Spleen (tissue), 11 donors: ENCODE data around the gene SURF1. TPM values are rescaled to one million over a fixed set of nuclear protein-coding genes. Genes with fewer than 3 reads are reported as not detected.

Experiments used
- DNase-seq: peaks from one replicate; pipeline ENCODE4 v3.0.0-alpha.2; 2020
- H3K27ac ChIP-seq, 8 donors: fragments of 200-600 bp; sonication (generic) in 7 of 8; 1 replicate in 4 of 8; 2 replicates in 4 of 8; pipeline versions ENCODE4 v1.5.0 to v1.8.0; 2016 to 2021; ENCODE audit warnings: inconsistent platforms in 4 of 8, mild to moderate bottlenecking in 4 of 8, moderate library complexity in 1 of 8
- H3K27me3 ChIP-seq, 7 donors: fragments of 200-600 bp; sonication (generic) in 6 of 7; replicated peaks in 1 of 7; 1 replicate in 4 of 7; 2 replicates in 3 of 7; pipeline versions ENCODE4 v1.5.0 to v1.8.0; 2016 to 2021; ENCODE audit warnings: inconsistent platforms in 3 of 7, mild to moderate bottlenecking in 1 of 7
- H3K36me3 ChIP-seq, 6 donors: fragments of 200-600 bp; sonication (generic) in 5 of 6; 1 replicate in 4 of 6; 2 replicates in 2 of 6; pipeline versions ENCODE4 v1.5.0 to v1.8.0; 2016 to 2021; ENCODE audit warnings: inconsistent platforms in 2 of 6
- H3K4me1 ChIP-seq, 6 donors: fragments of 200-600 bp; sonication (generic) in 5 of 6; 1 replicate in 3 of 6; 2 replicates in 3 of 6; pipeline versions ENCODE4 v1.5.0 to v1.8.0; 2016 to 2021; ENCODE audit warnings: inconsistent platforms in 3 of 6
- H3K4me3 ChIP-seq, 8 donors: fragments of 200-600 bp; sonication (generic) in 7 of 8; 1 replicate in 4 of 8; 2 replicates in 4 of 8; pipeline versions ENCODE4 v1.5.0 to v1.8.0; 2016 to 2021; ENCODE audit warnings: inconsistent platforms in 4 of 8, mild to moderate bottlenecking in 4 of 8, moderate library complexity in 2 of 8
- H3K9me3 ChIP-seq, 8 donors: fragments of 200-600 bp; sonication (generic) in 7 of 8; 1 replicate in 4 of 8; 2 replicates in 4 of 8; pipeline versions ENCODE4 v1.5.0 to v1.8.0; 2016 to 2021; ENCODE audit warnings: inconsistent platforms in 4 of 8
- POLR2A ChIP-seq, 3 donors: fragments of 450-650 bp; IDR thresholded peaks; one replicate each; pipeline ENCODE4 v1.5.1; 2017; ENCODE audit warnings: antibody characterized with exemption in 3 of 3, mild to moderate bottlenecking in 1 of 3
- POLR2AphosphoS5 ChIP-seq, 3 donors: sonication (generic); formaldehyde crosslinking; IDR thresholded peaks; one replicate each; pipeline ENCODE4 v1.5.1; 2017; ENCODE audit warnings: antibody characterized with exemption in 3 of 3
- WGBS, 5 donors: extraction: QIAGEN DNeasy Blood & Tissue Kit in 3 of 5; methylation state at CpG; one replicate each; pipeline versions ENCODE4 v1.1.5 to v1.1.7; 2013 to 2018; 5-methylcytosine and 5-hydroxymethylcytosine counted together
- intact Hi-C: fragments of 100-400 bp; cut with DNase I; formaldehyde crosslinking; loops from one replicate; pipeline ENCODE4 v1.15.0; 2023; ENCODE audit warnings: low total_unique reads
- polyA plus RNA-seq, 3 donors: library from polyadenylated mRNA; stranded (reverse); fragments of 200-250 nt; gene quantifications; one replicate each; pipeline ENCODE4 v1.2.1, GENCODE V29; 2013
- total RNA-seq, 7 donors: library from RNA; depleted of rRNA in 3 of 7; stranded (reverse); fragments of >200 nt in 3 of 7; fragmentation: NEBNext Ultra II Directional in 4 of 7; extraction: Animal tissue kit (Norgen Biotek cat#: 25700) in 4 of 7; gene quantifications; one replicate each; pipeline versions ENCODE4 v1.1.0 to v1.2.1, GENCODE V29; 2016 to 2021
- TF ChIP-seq, protein P1 (sequence below), 11 experiments: fragments of 200-600 bp in 7 of 11; fragments of 450-650 bp in 4 of 11; sonication (generic) in 4 of 11; IDR thresholded peaks in 8 of 11; conservative IDR thresholded peaks in 3 of 11; 1 replicate in 7 of 11; 2 replicates in 4 of 11; pipeline versions ENCODE4 v1.4.0 to v1.8.0; 2016 to 2021; ENCODE audit warnings: antibody characterized with exemption in 11 of 11, inconsistent platforms in 4 of 11, mild to moderate bottlenecking in 1 of 11
- donor health status: healthy with polysubstance abuse.
- donor health status: DM: no; HTN: no; CAD: no; lungs with moderate emphysema.
- donor health status: DM: no; HTN: no; CAD: no.
- donor health status: Bipolar disorder and iron deficiency.
- donor health status: healthy.
- donor health status: DM: no; HTN: no; CAD: no.
- donor health status: DM: yes; HTN: yes; CAD: no.

The SURF1 gene
- total and polyA plus RNA-seq, 10 donors = 31.4 to 75.6 (median 36.2) TPM

DNA sequence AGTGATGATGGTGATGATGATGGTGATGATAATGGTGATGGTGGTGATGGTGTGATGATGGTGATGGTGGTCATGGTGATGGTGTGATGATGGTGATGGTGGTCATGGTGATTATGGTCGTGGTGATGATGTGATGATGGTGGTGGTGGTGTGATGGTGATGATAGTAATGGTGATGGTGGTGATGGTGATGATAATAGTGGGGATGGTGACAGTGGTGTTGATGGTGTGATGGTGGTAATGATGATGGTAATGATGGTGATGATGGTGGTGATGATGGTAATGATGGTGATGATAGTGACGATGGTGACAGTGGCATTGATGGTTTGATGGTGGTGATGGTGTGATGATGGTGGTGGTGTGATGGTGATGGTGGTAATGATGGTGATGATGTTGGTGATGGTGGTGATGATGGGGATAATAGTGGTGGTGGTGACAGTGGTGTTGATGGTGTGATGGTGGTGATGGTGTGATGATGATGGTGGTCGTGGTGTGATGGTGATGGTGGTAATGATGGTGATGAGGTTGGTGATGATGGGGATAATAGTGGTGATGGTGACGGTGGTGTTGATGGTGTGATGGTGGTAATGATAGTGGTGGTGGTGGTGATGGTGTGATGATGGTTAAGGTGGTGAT, 26.3 kb upstream of the SURF1 start:
- TF ChIP-seq POLR2AphosphoS5 (IDR thresholded peaks at IDR 0.05) (no peak), POLR2A (IDR thresholded peaks at IDR 0.05) (no peak)
- TF ChIP-seq, protein P1, sequence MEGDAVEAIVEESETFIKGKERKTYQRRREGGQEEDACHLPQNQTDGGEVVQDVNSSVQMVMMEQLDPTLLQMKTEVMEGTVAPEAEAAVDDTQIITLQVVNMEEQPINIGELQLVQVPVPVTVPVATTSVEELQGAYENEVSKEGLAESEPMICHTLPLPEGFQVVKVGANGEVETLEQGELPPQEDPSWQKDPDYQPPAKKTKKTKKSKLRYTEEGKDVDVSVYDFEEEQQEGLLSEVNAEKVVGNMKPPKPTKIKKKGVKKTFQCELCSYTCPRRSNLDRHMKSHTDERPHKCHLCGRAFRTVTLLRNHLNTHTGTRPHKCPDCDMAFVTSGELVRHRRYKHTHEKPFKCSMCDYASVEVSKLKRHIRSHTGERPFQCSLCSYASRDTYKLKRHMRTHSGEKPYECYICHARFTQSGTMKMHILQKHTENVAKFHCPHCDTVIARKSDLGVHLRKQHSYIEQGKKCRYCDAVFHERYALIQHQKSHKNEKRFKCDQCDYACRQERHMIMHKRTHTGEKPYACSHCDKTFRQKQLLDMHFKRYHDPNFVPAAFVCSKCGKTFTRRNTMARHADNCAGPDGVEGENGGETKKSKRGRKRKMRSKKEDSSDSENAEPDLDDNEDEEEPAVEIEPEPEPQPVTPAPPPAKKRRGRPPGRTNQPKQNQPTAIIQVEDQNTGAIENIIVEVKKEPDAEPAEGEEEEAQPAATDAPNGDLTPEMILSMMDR (IDR thresholded peaks at IDR 0.05 in 8 of 11, conservative IDR thresholded peaks at IDR 0.05 in 3 of 11) = no peak
- WGBS, 5 donors = 80 to 91% (median 86%) methylated on average over 4 of the region's 4 CpGs
- intact Hi-C loops = no loop called here

DNA sequence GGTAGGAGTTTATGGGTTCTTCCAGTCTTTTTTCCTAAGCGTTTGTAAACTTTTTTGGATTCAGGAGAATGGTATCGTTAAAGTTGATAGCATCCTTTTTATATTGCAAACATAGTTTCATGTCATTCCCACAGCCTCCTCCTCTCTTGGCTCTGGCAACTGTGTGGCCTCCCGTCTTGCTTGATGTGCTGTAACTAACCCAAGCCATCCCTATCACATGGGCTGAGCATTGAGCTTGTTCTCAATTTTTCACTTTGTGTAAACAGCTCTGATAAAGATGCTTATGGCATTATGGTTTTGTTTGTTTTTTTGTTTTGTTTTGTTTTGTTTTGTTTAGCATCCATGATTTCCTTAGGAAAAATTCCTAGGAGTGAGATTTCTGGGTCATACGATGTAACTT, 24.4 kb upstream of the SURF1 start:
- H3K36me3 ChIP-seq = no peaks in the 10 kb centered on the region
- no peak for DNase-seq
- no peaks in the 10 kb centered on the region for H3K9me3 ChIP-seq
- 89 to 97% (median 90%) methylated on average over 4 of the region's 4 CpGs for WGBS, 5 donors
- H3K27me3 ChIP-seq = no peaks in the 10 kb centered on the region
- TF ChIP-seq, protein P1 (IDR thresholded peaks at IDR 0.05 in 8 of 11, conservative IDR thresholded peaks at IDR 0.05 in 3 of 11) = no peak
- TF ChIP-seq POLR2AphosphoS5 (IDR thresholded peaks at IDR 0.05) = no peak
- no peak for TF ChIP-seq POLR2A (IDR thresholded peaks at IDR 0.05)
- H3K27ac ChIP-seq = no peak overlapping the region
- intact Hi-C loops = no loop called here
- H3K4me3 ChIP-seq = no peak overlapping the region
- peaks cover 5 to 20% (median 8%) of the 10 kb centered on the region in 6 donors for H3K4me1 ChIP-seq

More for the DNA sequence above, 26.3 kb upstream of the SURF1 start:
- H3K4me1 ChIP-seq = peaks cover 0 to 8% (median 0%) of the 10 kb centered on the region in 6 donors
- H3K27me3 ChIP-seq = no peaks in the 10 kb centered on the region
- H3K36me3 ChIP-seq = no peaks in the 10 kb centered on the region
- no peak overlapping the region for H3K27ac ChIP-seq
- DNase-seq = no peak
- no peak overlapping the region for H3K4me3 ChIP-seq
- H3K9me3 ChIP-seq = no peaks in the 10 kb centered on the region

DNA sequence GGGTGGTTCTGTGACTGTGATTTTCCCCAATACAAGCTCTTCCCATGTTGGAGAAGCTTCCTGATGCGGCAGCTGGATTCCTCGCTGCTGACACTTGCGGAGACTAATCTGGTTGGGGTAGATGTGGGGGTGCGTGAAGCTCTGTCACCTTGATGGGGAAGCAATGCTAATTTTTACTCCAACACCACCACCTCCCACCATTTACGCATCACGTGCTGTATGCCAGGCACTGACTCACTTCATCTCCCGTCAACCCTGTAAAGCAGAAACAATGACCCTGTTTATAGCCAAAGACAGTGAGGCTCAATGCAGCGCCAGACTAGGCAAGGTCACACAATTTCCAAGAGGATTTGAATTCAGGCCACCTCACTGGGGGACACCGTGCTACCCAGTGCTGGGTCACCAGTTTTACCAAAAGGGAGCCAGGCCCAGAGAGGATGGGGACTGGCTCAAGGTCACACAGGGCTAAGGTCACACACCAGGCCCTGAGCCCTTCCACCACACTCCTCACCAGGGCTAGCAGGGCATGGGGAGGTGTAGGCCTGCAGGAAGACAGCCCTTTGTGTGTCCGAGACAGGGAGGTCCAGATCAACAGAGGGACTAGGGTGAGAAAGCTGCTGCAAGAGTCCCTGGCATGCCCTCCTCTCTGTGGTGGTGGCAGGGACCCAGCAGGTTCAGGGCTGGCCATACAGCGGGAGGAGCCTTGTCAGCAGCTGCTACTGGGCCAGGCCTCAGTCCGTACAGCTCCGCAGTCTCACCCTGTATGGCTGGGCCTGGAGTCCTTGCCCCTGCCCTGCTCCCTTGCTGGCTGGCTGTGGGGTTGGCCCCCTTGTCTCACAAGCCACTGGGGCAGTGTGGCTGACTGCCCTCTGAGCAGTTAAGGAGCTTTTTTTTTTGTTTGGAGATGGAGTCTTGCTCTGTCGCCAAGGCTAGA, 23.1 kb upstream of the SURF1 start:
- Histone ChIP-seq H3K9me3 (no peaks in the 10 kb centered on the region), H3K36me3 (no peaks in the 10 kb centered on the region), H3K4me3 (no peak overlapping the region), H3K4me1 (peaks cover 10 to 30% (median 16%) of the 10 kb centered on the region in 6 donors), H3K27ac (no peak overlapping the region), H3K27me3 (no peaks in the 10 kb centered on the region)
- TF ChIP-seq, protein P1 (IDR thresholded peaks at IDR 0.05 in 8 of 11, conservative IDR thresholded peaks at IDR 0.05 in 3 of 11) = no peak
- TF ChIP-seq POLR2AphosphoS5 (IDR thresholded peaks at IDR 0.05) (no peak), POLR2A (IDR thresholded peaks at IDR 0.05) (no peak)
- 87 to 90% (median 89%) methylated on average over 12 to 14 of the region's 14 CpGs for WGBS, 5 donors
- no peak for DNase-seq
- intact Hi-C loops = no loop called here
